OCI-M2 (cell line): ENCODE data around the gene FECH.
"Not testable (repeated sequence)": the region's sequence is repeated elsewhere in the genome, so short reads cannot be mapped to it uniquely, and the experiment has no call there.

ENCODE experiments used
- DNase-seq: peaks from one replicate; lab custom pipeline; 2025; ENCODE audit not compliant: unreplicated experiment; lab: John Stamatoyannopoulos, UW

Gene FECH

DNA sequence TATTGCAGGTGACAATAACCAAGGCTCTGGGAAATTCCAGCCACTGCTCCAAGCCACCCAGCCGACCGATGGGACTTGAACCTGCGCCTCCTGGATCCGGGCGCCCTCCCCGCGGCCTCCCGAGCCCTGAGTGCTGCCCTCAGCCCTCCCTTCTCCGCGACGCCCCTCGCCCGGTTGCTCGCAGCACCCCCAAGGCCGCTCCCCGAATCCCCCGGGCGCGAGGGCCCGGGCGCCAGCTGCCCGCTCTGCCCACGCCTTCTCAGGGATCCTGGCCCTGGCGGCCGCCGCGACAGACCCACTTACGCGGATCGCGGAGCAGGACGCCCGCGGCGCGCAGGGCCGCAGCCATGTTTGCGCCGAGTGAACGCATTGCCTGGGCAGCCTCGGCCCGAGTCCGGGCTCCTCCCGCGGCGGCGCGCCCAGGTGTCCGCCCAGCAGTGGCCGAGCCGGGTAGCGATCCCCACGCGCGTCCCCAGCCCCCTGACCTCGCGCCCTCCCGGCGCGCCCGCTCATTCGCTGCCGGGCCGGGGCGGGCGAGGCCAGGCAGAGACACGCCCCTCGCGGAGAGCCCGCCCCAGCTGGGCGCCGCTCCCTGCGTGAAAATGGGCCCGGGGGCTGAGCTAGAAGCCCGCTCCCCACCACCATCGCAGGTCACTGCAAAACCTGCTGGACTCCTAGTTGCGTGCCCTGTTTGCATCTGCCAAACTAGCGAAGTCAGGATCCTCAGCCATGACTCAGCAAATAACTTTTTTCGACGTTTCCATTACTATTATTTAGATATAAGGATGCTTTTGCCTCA, at the start of gene FECH:
TSS of gene FECH (minus strand) at position 452 of the 799 bp plus-strand sequence. CDS start at position 370, 82 bp downstream.
- no peak for DNase-seq

- no peak for DNase-seq
These were observed 48.7 kb upstream of the FECH start for GRCh38 chr18:57635003-57635822.

- DNase-seq: no peak
These were observed 45.2 kb upstream of the FECH start for GRCh38 chr18:57631697-57632096.

DNA sequence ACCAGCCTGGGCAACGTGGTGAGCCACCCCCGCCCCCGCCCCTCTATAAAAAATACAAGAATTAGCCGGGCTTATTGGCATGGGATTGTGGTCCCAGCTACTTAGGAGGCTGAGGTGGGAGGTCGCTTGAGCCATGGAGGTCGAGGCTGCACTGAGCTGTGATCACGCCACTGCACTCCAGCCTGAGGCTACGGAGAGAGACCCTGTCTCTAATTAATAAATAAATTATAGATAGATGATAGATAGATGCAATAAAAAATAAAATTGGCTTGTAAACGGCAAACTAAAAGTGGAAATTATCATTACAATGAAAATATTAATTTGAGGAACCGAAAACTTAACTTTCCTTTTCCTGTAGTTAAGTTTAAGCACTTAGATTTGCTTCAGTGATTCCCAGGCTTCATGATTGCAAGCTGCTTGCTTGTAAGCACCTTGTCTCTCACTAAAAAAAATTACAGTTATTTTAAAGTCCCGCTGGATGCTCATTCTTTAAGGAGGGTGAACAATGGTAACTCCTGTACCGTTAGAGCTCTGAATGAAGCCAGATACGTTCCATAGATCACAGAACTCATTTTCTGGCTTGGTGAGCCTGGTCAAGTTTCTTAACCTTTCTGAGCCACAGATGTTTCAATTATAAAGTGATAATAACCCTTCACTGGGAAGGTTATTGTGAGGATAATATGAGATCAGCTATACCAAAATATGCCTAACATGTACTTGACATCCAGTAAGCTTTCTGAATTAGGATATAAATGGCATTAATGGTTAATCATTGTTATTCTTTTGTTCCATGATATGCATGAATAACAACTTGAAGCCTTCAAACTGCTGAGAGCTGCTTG, 44.5 kb upstream of the FECH start:
- DNase-seq: no peak

- DNase-seq: peak; percentile 39
These were observed 43.7 kb upstream of the FECH start for GRCh38 chr18:57630002-57630753.

- DNase-seq: no peak
These were observed 42.9 kb upstream of the FECH start for GRCh38 chr18:57629422-57629821.

DNA sequence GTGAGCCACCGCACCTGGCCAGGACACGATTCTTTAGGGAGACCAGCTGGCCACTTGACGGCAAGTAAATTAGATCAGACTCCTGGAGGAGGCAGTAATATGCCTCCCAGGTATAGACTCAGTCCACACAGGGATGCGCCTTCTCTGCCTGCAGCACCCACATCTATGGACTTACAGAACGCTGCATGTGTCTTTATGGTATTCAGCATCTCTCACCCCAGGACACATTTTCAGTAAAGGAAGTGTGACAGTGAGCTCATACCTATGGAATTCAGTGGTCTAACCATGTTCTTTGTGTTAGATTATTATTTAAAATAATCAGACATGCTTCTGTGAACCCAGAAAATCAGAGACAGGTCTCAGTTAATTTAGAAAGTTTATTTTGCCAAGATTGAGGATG, 41.0 kb upstream of the FECH start:
- DNase-seq: no peak

DNA sequence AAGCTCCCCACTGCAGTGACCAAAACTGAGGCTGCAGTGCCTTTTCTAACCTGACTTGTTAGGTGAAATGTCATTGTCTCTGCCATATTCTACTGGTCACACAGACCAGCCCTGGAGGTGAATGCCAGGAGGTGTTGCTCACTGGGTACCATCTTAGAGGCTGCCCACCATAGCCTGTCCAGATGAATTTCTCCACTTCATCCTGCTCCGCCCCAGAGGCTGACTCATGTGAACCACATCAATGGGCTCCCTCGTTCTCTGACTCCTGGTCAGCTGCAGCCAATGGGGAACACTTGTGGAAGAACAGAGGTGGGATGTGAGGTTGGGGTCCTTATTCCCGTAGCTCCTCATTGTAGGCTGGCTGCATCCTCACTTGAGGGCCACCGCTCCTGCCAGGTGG, 38.5 kb upstream of the FECH start:
- DNase-seq: no peak

DNA sequence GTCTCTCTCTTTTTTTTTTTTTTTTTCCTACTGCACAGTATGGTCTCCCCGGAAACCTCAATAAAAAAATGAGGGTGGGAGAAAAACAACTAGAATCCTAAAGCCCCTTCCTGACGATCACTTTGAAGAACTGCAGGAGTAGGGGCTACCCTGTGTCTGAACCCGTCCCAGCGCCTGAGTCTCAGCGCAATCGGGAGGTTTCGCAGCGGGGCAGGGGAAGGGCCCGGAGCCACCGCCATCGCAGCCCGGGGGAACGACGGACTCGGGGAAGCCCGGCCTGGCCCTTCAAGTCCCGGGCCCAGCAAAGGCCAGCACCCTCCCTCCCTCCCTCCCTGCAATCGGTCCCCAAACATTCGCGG, 34.7 kb upstream of the FECH start:
- no peak for DNase-seq

GRCh38 chr18:57619876-57620275, 33.4 kb upstream of the FECH start:
- no peak for DNase-seq

DNA sequence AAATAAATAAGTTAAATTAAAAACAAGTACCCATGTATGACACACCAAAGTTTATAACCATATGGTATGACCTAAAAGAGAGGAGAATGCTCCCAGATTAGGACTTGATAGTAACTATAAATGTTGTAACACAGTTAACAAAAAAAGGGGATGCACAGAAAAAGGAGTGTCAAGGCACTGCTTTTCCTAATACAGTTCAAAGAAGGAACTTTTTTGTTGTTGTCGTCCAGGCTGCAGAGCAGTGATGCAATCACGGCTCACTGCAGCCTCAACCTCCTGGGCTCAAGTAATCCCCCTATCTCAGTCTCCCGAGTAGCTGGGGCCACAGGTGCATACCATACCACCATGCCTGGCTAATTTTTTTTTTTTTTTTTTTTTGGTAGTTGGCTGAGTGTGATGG, 32.4 kb upstream of the FECH start:
- no peak for DNase-seq

- DNase-seq: no peak
These were observed 17.4 kb upstream of the FECH start for GRCh38 chr18:57603871-57604270.

GRCh38 chr18:57595347-57595746, 8.8 kb upstream of the FECH start:
- DNase-seq: no peak

GRCh38 chr18:57592716-57593115, 6.2 kb upstream of the FECH start:
- DNase-seq: not testable (repeated sequence)

GRCh38 chr18:57589161-57589560, 2.7 kb upstream of the FECH start:
- DNase-seq: no peak

GRCh38 chr18:57587098-57587661, 678 bp upstream of the FECH start:
- DNase-seq: no peak

- DNase-seq: no peak
These were observed 649 bp downstream of the FECH start for GRCh38 chr18:57585855-57586250.

DNA sequence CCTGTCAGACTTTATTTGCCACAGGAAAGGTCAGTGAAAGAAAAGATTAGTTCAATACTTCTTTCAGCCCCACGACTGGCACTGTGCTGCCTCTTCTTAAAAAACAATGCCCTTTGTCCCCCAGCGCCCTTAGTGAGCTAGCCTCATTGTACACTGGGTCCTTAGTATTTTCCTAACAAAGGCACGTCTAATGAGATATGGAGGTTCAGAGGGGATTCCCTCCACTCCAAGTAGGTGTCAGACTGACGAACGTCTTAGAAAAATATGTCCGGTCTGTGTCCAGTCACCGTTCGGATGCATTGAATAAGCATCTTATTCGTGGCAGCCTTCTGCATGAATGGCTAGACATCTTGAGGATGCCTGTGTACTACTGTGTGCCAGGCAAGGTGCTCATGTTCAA, 1.1 kb downstream of the FECH start:
- DNase-seq: no peak

- no peak for DNase-seq
These were observed 2.1 kb downstream of the FECH start for GRCh38 chr18:57584444-57584843.

GRCh38 chr18:57583297-57583835, 3.1 kb downstream of the FECH start:
- DNase-seq: no peak
